Measurements from ENCODE around the gene KAT14.
"Not testable (repeated sequence)": the region's sequence is repeated elsewhere in the genome, so short reads cannot be mapped to it uniquely, and the experiment has no call there.

Gene KAT14

DNA sequence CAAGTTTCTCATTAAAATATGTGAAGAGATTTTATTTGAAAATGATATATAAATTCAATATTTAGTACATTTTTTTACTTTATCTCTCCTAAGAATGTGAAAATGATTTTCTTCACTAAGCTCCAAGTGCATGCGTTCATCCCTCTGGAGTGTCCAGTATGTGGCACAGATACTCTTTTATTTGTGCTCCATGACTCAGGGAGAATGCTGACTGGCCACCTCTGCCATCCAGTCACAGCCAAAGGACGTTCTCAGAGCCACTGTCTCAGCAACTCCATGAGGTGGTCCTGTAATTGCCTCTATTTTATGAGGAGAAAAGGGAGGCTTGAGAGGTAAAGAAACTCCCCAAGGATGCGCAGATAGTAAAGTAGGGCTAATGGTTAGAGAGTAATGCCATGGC is 58.3 kb downstream of the KAT14 start:
- Histone ChIP-seq H3K4me3 (ENCODE audit: low read length) (no peak overlapping the region), H3K79me2 (ENCODE audit: control insufficient read depth, low read length) (no peaks in the 10 kb centered on the region), H3K36me3 (ENCODE audit: control insufficient read depth, low read length) (no peaks in the 10 kb centered on the region), H3K4me1 (ENCODE audit: control insufficient read depth, low read length) (no peaks in the 10 kb centered on the region), H3K27ac (ENCODE audit: low read depth, low read length) (no peak overlapping the region), H3K27me3 (ENCODE audit: control insufficient read depth, low read length) (no peaks in the 10 kb centered on the region), H4K20me1 (ENCODE audit: control insufficient read depth, insufficient read depth, low read depth, low read length) (no peaks in the 10 kb centered on the region), H3K4me2 (ENCODE audit: low read length) (no peak overlapping the region), H3K9me3 (ENCODE audit: control insufficient read depth, insufficient read depth, low read length) (no peaks in the 10 kb centered on the region), H3K9me2 (replicated peaks; ENCODE audit: control insufficient read depth, low read length) (no peaks in the 10 kb centered on the region), H3F3A (ENCODE audit: control insufficient read depth, insufficient read depth) (no peaks in the 10 kb centered on the region)
- TF ChIP-seq, protein P1, sequence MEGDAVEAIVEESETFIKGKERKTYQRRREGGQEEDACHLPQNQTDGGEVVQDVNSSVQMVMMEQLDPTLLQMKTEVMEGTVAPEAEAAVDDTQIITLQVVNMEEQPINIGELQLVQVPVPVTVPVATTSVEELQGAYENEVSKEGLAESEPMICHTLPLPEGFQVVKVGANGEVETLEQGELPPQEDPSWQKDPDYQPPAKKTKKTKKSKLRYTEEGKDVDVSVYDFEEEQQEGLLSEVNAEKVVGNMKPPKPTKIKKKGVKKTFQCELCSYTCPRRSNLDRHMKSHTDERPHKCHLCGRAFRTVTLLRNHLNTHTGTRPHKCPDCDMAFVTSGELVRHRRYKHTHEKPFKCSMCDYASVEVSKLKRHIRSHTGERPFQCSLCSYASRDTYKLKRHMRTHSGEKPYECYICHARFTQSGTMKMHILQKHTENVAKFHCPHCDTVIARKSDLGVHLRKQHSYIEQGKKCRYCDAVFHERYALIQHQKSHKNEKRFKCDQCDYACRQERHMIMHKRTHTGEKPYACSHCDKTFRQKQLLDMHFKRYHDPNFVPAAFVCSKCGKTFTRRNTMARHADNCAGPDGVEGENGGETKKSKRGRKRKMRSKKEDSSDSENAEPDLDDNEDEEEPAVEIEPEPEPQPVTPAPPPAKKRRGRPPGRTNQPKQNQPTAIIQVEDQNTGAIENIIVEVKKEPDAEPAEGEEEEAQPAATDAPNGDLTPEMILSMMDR (IDR thresholded peaks at IDR 0.05; ENCODE audit: low read depth, low read length, poor library complexity, severe bottlenecking) = no peak
- TF ChIP-seq EZH2phosphoT487 (IDR thresholded peaks at IDR 0.05; ENCODE audit: borderline replicate concordance, low read length) = no peak

DNA sequence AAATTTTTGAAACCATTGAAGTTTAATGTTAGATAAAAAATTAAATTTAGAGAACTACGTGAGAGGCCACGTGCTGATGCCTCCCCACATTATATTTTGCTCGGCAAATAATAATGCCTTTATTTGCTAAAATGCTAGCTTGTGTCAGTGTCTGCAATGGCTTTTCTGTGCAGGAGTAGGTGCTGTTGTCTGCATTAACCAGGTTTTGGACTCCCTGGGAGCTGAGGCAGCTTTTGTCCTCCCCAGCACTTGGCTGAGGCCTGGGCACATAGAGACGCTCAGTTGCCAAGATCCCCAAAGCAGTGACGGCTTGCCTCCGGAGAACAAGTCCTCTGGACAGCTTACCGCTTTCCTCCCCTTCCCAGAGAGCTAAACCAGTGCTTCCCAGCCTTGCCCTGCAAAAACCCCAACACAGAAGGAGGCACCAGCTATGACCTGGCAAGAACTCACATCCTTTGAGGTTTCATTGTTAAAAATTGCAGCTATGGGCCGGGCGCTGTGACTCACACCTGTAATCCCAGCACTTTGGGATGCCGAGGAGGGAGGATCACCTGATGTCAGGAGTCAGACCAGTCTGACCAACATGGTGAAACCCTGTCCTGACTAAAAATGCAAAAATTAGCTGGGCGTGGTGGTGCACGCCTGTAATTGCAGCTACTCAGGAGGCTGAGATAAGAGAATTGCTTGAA is 59.9 kb downstream of the KAT14 start:
- Histone ChIP-seq H3K4me2 (ENCODE audit: low read length) (no peak overlapping the region), H3K4me3 (ENCODE audit: low read length) (no peak overlapping the region), H3K79me2 (ENCODE audit: control insufficient read depth, low read length) (no peaks in the 10 kb centered on the region), H3K36me3 (ENCODE audit: control insufficient read depth, low read length) (no peaks in the 10 kb centered on the region), H3F3A (ENCODE audit: control insufficient read depth, insufficient read depth) (no peaks in the 10 kb centered on the region), H3K4me1 (ENCODE audit: control insufficient read depth, low read length) (no peaks in the 10 kb centered on the region), H3K27me3 (ENCODE audit: control insufficient read depth, low read length) (no peaks in the 10 kb centered on the region), H4K20me1 (ENCODE audit: control insufficient read depth, insufficient read depth, low read depth, low read length) (no peaks in the 10 kb centered on the region), H3K27ac (ENCODE audit: low read depth, low read length) (no peak overlapping the region), H3K9me3 (ENCODE audit: control insufficient read depth, insufficient read depth, low read length) (peaks cover 4% of the 10 kb centered on the region), H3K9me2 (replicated peaks; ENCODE audit: control insufficient read depth, low read length) (no peaks in the 10 kb centered on the region)
- TF ChIP-seq, protein P1 (IDR thresholded peaks at IDR 0.05; ENCODE audit: low read depth, low read length, poor library complexity, severe bottlenecking) = no peak
- no peak for TF ChIP-seq EZH2phosphoT487 (IDR thresholded peaks at IDR 0.05; ENCODE audit: borderline replicate concordance, low read length)

DNA sequence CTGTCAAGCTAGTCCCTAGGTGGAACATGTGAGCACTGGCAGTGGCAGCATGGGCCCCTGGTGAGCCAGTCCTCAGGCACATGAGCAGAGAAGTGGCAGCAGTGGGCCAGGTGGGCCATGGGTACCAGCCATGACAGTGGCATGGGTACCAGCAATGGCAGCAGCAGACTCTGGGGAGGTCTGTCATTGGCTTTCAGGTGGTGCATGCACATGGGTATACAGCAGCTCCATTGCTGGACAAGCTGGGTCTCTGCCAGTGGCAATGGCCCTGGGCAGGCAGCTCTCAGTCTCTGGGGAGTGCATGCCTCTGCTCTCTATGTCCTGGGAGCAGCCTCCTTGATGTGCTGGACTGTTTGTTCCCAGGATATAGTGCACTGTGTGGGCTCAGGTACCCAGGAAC is 65.3 kb downstream of the KAT14 start:
- Histone ChIP-seq H3K9me2 (replicated peaks; ENCODE audit: control insufficient read depth, low read length) (no peaks in the 10 kb centered on the region), H3K27ac (ENCODE audit: low read depth, low read length) (no peak overlapping the region), H3K36me3 (ENCODE audit: control insufficient read depth, low read length) (no peaks in the 10 kb centered on the region), H3K4me1 (ENCODE audit: control insufficient read depth, low read length) (no peaks in the 10 kb centered on the region), H3K4me3 (ENCODE audit: low read length) (no peak overlapping the region), H4K20me1 (ENCODE audit: control insufficient read depth, insufficient read depth, low read depth, low read length) (no peaks in the 10 kb centered on the region), H3F3A (ENCODE audit: control insufficient read depth, insufficient read depth) (no peaks in the 10 kb centered on the region), H3K27me3 (ENCODE audit: control insufficient read depth, low read length) (no peaks in the 10 kb centered on the region), H3K9me3 (ENCODE audit: control insufficient read depth, insufficient read depth, low read length) (peaks cover 4% of the 10 kb centered on the region), H3K79me2 (ENCODE audit: control insufficient read depth, low read length) (no peaks in the 10 kb centered on the region), H3K4me2 (ENCODE audit: low read length) (no peak overlapping the region)
- no peak for TF ChIP-seq EZH2phosphoT487 (IDR thresholded peaks at IDR 0.05; ENCODE audit: borderline replicate concordance, low read length)
- TF ChIP-seq, protein P1 (IDR thresholded peaks at IDR 0.05; ENCODE audit: low read depth, low read length, poor library complexity, severe bottlenecking) = no peak

DNA sequence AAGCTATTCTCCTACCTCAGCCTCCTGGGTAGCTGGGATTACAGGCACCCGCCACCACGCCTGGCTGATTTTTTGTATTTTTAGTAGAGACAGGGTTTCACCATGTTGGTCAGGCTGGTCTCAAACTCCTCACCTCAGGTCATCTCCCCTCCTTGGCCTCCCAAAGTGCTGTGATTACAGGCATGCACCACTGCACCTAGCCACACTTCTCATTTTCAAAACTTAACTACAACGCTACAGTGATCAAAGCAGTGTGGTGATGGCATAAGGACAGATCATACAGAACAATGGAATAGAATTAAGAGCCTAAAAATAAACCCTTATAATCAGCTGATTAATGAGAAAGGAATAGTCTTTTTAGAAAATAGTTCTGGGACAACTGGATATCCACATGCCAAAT is 66.0 kb downstream of the KAT14 start:
- not testable (repeated sequence) for H3K9me3 ChIP-seq (ENCODE audit: control insufficient read depth, insufficient read depth, low read length)

More for the DNA sequence above, 66.0 kb downstream of the KAT14 start:
- H3K4me1 ChIP-seq (ENCODE audit: control insufficient read depth, low read length); H3K79me2 ChIP-seq (ENCODE audit: control insufficient read depth, low read length); H3K4me3 ChIP-seq (ENCODE audit: low read length); H3K36me3 ChIP-seq (ENCODE audit: control insufficient read depth, low read length); H3K27me3 ChIP-seq (ENCODE audit: control insufficient read depth, low read length); H4K20me1 ChIP-seq (ENCODE audit: control insufficient read depth, insufficient read depth, low read depth, low read length); H3K9me2 ChIP-seq (replicated peaks; ENCODE audit: control insufficient read depth, low read length); H3F3A ChIP-seq (ENCODE audit: control insufficient read depth, insufficient read depth); H3K27ac ChIP-seq (ENCODE audit: low read depth, low read length); H3K4me2 ChIP-seq (ENCODE audit: low read length): not testable (repeated sequence)
